Liver (tissue), 4 donors: ENCODE data around the gene NAPSA. TPM values are rescaled to one million over a fixed set of nuclear protein-coding genes. Genes with fewer than 3 reads are reported as not detected.

Source experiments
- polyA plus RNA-seq, 2 donors: library from polyadenylated mRNA; stranded (reverse) in 1 of 2; unstranded in 1 of 2; fragments of 200-250 nt in 1 of 2; fragments of >200 nt in 1 of 2; fragmentation: Nextera tagmentation in 1 of 2; extraction: Ambion mirVana in 1 of 2; gene quantifications; one replicate each; pipeline versions ENCODE4 v1.2.1 to v1.2.3, GENCODE V29; 2013 to 2015
- total RNA-seq, 2 donors: library from RNA; depleted of rRNA; stranded (reverse); fragments of >200 nt; gene quantifications; one replicate each; pipeline ENCODE4 v1.2.3, GENCODE V29; 2014
- donor health status: healthy.
- donor health status: healthy.
- donor health status: healthy.

Gene NAPSA
- total and polyA plus RNA-seq, 4 donors: 0.28 to 0.74 (median 0.54) TPM

Other genes starting within 250 kb of the NAPSA start
- gene IZUMO2, start 202.4 kb downstream of the NAPSA start, total RNA-seq: not detected
- not detected for gene IZUMO2, start 202.4 kb downstream of the NAPSA start, polyA plus RNA-seq
- gene MYH14, start 162.0 kb downstream of the NAPSA start, total RNA-seq: 10 to 100 TPM; 12.4 to 27.7 TPM
- gene MYH14, start 162.0 kb downstream of the NAPSA start, polyA plus RNA-seq: 10 to 100 TPM; 23.4 to 37.5 TPM
- gene KCNC3, start 36.3 kb downstream of the NAPSA start, total RNA-seq: 1 to 10 TPM in 1 of 2 donors, under 1 TPM in 1; 0.84 to 1.4 TPM
- 1 to 10 TPM in 1 of 2 donors, under 1 TPM in 1; 0.56 to 1.6 TPM for gene KCNC3, start 36.3 kb downstream of the NAPSA start, polyA plus RNA-seq
- gene NR1H2, start 10.8 kb upstream of the NAPSA start, total RNA-seq: 10 to 100 TPM; 30.8 to 58.1 TPM
- gene NR1H2, start 10.8 kb upstream of the NAPSA start, polyA plus RNA-seq: 10 to 100 TPM; 30.4 to 36.6 TPM
- gene POLD1, start 18.7 kb upstream of the NAPSA start, total RNA-seq: 10 to 100 TPM in 1 of 2 donors, 1 to 10 TPM in 1; 7.5 to 57.1 TPM
- 1 to 10 TPM; 8.0 to 8.5 TPM for gene POLD1, start 18.7 kb upstream of the NAPSA start, polyA plus RNA-seq
- 1 to 10 TPM in 1 of 2 donors, under 1 TPM in 1; 0.50 to 5.0 TPM for gene SPIB, start 53.3 kb upstream of the NAPSA start, total RNA-seq
- under 1 TPM; 0.09 to 0.21 TPM for gene SPIB, start 53.3 kb upstream of the NAPSA start, polyA plus RNA-seq
- under 1 TPM in 1 of 2 donors, not detected in 1; under 0.01 TPM for gene MYBPC2, start 67.3 kb upstream of the NAPSA start, total RNA-seq
- not detected for gene MYBPC2, start 67.3 kb upstream of the NAPSA start, polyA plus RNA-seq
- gene EMC10, start 110.9 kb upstream of the NAPSA start, total RNA-seq: 10 to 100 TPM; 33.5 to 47.5 TPM
- gene EMC10, start 110.9 kb upstream of the NAPSA start, polyA plus RNA-seq: 100 to 1,000 TPM in 1 of 2 donors, 10 to 100 TPM in 1; 17.1 to 132 TPM
- under 1 TPM; 0.42 to 0.70 TPM for gene GARIN5A, start 111.2 kb upstream of the NAPSA start, total RNA-seq
- gene GARIN5A, start 111.2 kb upstream of the NAPSA start, polyA plus RNA-seq: 1 to 10 TPM; 1.5 to 1.7 TPM
- gene JOSD2, start 145.6 kb upstream of the NAPSA start, total RNA-seq: 1 to 10 TPM; 6.6 to 9.8 TPM
- gene JOSD2, start 145.6 kb upstream of the NAPSA start, polyA plus RNA-seq: 10 to 100 TPM; 30.2 to 32.9 TPM
- gene ASPDH, start 148.3 kb upstream of the NAPSA start, total RNA-seq: 10 to 100 TPM in 1 of 2 donors, 1 to 10 TPM in 1; 7.3 to 11.6 TPM
- gene ASPDH, start 148.3 kb upstream of the NAPSA start, polyA plus RNA-seq: 10 to 100 TPM; 62.6 to 82.0 TPM
- gene LRRC4B, start 202.8 kb upstream of the NAPSA start, total RNA-seq: 1 to 10 TPM; 1.0 to 1.1 TPM
- under 1 TPM; 0.11 to 0.58 TPM for gene LRRC4B, start 202.8 kb upstream of the NAPSA start, polyA plus RNA-seq